D721Med (cell line): ENCODE results near the gene DAB2IP.

Experiments
- DNase-seq: peaks from one replicate; pipeline ENCODE4 v3.0.0; 2011; ENCODE audit warnings: low spot score; ENCODE audit not compliant: insufficient read length
- FAIRE-seq: peaks from 2 replicates; lab custom pipeline; 2011; peaks lifted over from hg19 to GRCh38; lab: Jason Lieb, UNC
- CTCF ChIP-seq: IDR thresholded peaks from 2 replicates; pipeline ENCODE4 v1.5.1; 2012; ENCODE audit warnings: mild to moderate bottlenecking, control low read depth; ENCODE audit not compliant: insufficient read depth; ENCODE audit errors: missing control alignments

The DAB2IP gene

GRCh38 chr9:121694600-121694999 lies 43.2 kb downstream of the DAB2IP start:
- DNase-seq (no peak), FAIRE-seq (no peak)
- TF ChIP-seq CTCF, result no peak

- FAIRE-seq (no peak), DNase-seq (no peak)
- TF ChIP-seq CTCF, result no peak
Observed at GRCh38 chr9:121696930-121697329, 45.5 kb downstream of the DAB2IP start.

GRCh38 chr9:121698627-121699570 lies 47.5 kb downstream of the DAB2IP start:
- FAIRE-seq (no peak), DNase-seq (peak; percentile 47)
- no peak for TF ChIP-seq CTCF

- no peak for TF ChIP-seq CTCF
- DNase-seq, result no peak
- FAIRE-seq, result no peak
Observed at GRCh38 chr9:121699571-121700164, 48.2 kb downstream of the DAB2IP start.

- peak; percentile 47 for DNase-seq
- peak; percentile 32 for TF ChIP-seq CTCF
- FAIRE-seq, result no peak
Observed at GRCh38 chr9:121700165-121700831, 48.9 kb downstream of the DAB2IP start.

GRCh38 chr9:121700832-121701419 lies 49.5 kb downstream of the DAB2IP start:
- no peak for TF ChIP-seq CTCF
- FAIRE-seq (no peak), DNase-seq (no peak)
